ENCODE results near the gene CARD19. TPM values are rescaled to one million over a fixed set of nuclear protein-coding genes. Genes with fewer than 3 reads are reported as not detected.

The CARD19 gene
- total and polyA plus RNA-seq, 9 of the 15 experiments (the other 6 are each of a cell fraction or from before 2014, with no cell fraction given) = 0.90 to 34.9 (median 14.6) TPM

- POLR2A ChIA-PET = no interaction called here
- intact Hi-C loops (cut with micrococcal nuclease) = loop anchor here (5.0 kb wide), 1 partner anchor 44 kb away; no protein-coding TSS in a partner anchor
- no TSS peak for BruUV-seq (replicated peaks)
Measured at GRCh38 chr9:93151097-93151784, 55.2 kb downstream of the CARD19 start.

More at GRCh38 chr9:93151097-93151784, 55.2 kb downstream of the CARD19 start:
- Histone ChIP-seq H3K4me2 (ENCODE audit: insufficient read depth, low read length) (no peak overlapping the region), H3K9me1 (ENCODE audit: control insufficient read depth, insufficient read depth, low read length) (no peaks in the 10 kb centered on the region), H3K79me2 (ENCODE audit: control insufficient read depth, insufficient read depth, low read length) (no peaks in the 10 kb centered on the region), H3K27ac (ENCODE audit: extremely low read depth, low read depth, low read length) (no peak overlapping the region), H3K4me1 (replicated peaks in 1 of 2; ENCODE audit: control insufficient read depth in 2 of 2, insufficient read depth in 2 of 2, low read length in 2 of 2) (peaks cover 0 to 6% of the 10 kb centered on the region in 2 experiments; a peak in 2 of 5 replicates), H4K20me1 (replicated peaks; ENCODE audit: control insufficient read depth, insufficient read depth, low read length) (0 out of 2 replicates have a peak, but pooled peaks cover 7% of the 10 kb centered on the region), H3K36me3 (ENCODE audit: control insufficient read depth, insufficient read depth, low read length) (no peaks in the 10 kb centered on the region), H3K4me3 (no peak overlapping the region), H3K9ac (ENCODE audit: insufficient read depth in 1 of 2, low read depth in 2 of 2, low read length in 2 of 2) (no peak overlapping the region), H3K27me3 (ENCODE audit: control insufficient read depth in 2 of 2, insufficient read depth in 2 of 2, low read length in 2 of 2) (peaks cover 2 to 22% of the 10 kb centered on the region in 2 experiments; a peak in 4 of 5 replicates), H3K9me3 (replicated peaks; ENCODE audit: control insufficient read depth, insufficient read depth, low read depth, low read length) (peaks cover 4% of the 10 kb centered on the region), H2AFZ (ENCODE audit: low read depth, low read length) (no peak overlapping the region)
- no peak for DNase-seq (ENCODE audit: extremely low read depth in 1 of 4, low spot score in 3 of 4)
- 1% methylated on average over 8 of the region's 10 CpGs for WGBS (ENCODE audit: insufficient coverage, low coverage, missing lambda C conversion rate)
- CTCF ChIA-PET (ENCODE audit: low intra/inter-chr PET ratio) = no interaction called here
- TF ChIP-seq RBM14 (IDR thresholded peaks at IDR 0.05; ENCODE audit: borderline replicate concordance, insufficient read depth, low read depth, low read length) (no peak), RAD21 (CRISPR knock-in tag; conservative IDR thresholded peaks at IDR 0.05 in 1 of 2, IDR thresholded peaks at IDR 0.05 in 1 of 2) (peak in 1 of 2 experiments; percentile 25; a peak in 2 of 4 replicates), E2F5 (CRISPR knock-in tag; IDR thresholded peaks at IDR 0.05) (no peak), PTBP1 (IDR thresholded peaks at IDR 0.05; ENCODE audit: low read depth, low read length) (no peak), ZNF3 (CRISPR knock-in tag; IDR thresholded peaks at IDR 0.05) (no peak), ETV5 (CRISPR knock-in tag; IDR thresholded peaks at IDR 0.05; ENCODE audit: low read depth) (no peak), SRSF3 (IDR thresholded peaks at IDR 0.05; ENCODE audit: insufficient read depth, low read length) (no peak), RBM15 (IDR thresholded peaks at IDR 0.05; ENCODE audit: insufficient read depth, low read length) (no peak), FOXJ2 (tag; IDR thresholded peaks at IDR 0.05) (no peak), CTCF (IDR thresholded peaks at IDR 0.05 in 2 of 3, conservative IDR thresholded peaks at IDR 0.05 in 1 of 3; ENCODE audit: insufficient read depth in 2 of 3, low read depth in 1 of 3, low read length in 3 of 3) (peak in 2 of 3 experiments; percentile 22 to 29; a peak in 2 of 6 replicates), MEIS2 (IDR thresholded peaks at IDR 0.05; ENCODE audit: partially characterized antibody) (no peak), NR2F6 (CRISPR knock-in tag; IDR thresholded peaks at IDR 0.05) (no peak)
- TF ChIP-seq, protein P1, sequence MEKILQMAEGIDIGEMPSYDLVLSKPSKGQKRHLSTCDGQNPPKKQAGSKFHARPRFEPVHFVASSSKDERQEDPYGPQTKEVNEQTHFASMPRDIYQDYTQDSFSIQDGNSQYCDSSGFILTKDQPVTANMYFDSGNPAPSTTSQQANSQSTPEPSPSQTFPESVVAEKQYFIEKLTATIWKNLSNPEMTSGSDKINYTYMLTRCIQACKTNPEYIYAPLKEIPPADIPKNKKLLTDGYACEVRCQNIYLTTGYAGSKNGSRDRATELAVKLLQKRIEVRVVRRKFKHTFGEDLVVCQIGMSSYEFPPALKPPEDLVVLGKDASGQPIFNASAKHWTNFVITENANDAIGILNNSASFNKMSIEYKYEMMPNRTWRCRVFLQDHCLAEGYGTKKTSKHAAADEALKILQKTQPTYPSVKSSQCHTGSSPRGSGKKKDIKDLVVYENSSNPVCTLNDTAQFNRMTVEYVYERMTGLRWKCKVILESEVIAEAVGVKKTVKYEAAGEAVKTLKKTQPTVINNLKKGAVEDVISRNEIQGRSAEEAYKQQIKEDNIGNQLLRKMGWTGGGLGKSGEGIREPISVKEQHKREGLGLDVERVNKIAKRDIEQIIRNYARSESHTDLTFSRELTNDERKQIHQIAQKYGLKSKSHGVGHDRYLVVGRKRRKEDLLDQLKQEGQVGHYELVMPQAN (IDR thresholded peaks at IDR 0.05; ENCODE audit: borderline replicate concordance) = no peak
- TF ChIP-seq, protein P2, sequence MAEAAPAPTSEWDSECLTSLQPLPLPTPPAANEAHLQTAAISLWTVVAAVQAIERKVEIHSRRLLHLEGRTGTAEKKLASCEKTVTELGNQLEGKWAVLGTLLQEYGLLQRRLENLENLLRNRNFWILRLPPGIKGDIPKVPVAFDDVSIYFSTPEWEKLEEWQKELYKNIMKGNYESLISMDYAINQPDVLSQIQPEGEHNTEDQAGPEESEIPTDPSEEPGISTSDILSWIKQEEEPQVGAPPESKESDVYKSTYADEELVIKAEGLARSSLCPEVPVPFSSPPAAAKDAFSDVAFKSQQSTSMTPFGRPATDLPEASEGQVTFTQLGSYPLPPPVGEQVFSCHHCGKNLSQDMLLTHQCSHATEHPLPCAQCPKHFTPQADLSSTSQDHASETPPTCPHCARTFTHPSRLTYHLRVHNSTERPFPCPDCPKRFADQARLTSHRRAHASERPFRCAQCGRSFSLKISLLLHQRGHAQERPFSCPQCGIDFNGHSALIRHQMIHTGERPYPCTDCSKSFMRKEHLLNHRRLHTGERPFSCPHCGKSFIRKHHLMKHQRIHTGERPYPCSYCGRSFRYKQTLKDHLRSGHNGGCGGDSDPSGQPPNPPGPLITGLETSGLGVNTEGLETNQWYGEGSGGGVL (CRISPR knock-in tag; IDR thresholded peaks at IDR 0.05) = no peak
- ATAC-seq = no peak; the same call in 2 of the 3 replicates
- no peak for FAIRE-seq
- in situ Hi-C loops (cut with MboI) = no loop called here

Measured in K562 (cell line).